T follicular helper cell (primary cell): ENCODE results near the gene RGL4.
"Not testable (repeated sequence)": the region's sequence is repeated elsewhere in the genome, so short reads cannot be mapped to it uniquely, and the experiment has no call there.

ENCODE experiments used
- DNase-seq: peaks from one replicate; pipeline ENCODE4 v3.0.0-alpha.2; 2020; ENCODE audit warnings: low read depth

Gene RGL4

DNA sequence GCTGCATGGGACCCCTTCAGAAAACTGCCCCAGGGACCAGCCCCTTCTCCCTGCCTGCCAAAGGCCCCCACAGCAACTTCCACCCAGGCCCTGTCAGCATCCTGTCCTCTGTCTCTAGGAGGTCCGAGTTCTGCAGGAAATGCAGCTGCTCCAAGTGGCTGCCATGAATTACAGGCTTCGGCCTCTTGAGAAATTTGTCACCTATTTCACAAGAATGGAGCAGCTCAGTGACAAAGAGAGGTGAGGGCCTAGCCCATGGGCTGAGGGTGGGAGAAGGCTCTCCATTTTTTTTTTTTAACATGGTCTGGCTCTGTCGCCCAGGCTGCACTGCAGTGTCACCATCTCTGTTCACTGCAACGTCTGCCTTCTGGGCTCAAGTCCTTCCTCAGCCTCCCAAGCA is 7.3 kb downstream of the RGL4 start:
- no peak for DNase-seq

DNA sequence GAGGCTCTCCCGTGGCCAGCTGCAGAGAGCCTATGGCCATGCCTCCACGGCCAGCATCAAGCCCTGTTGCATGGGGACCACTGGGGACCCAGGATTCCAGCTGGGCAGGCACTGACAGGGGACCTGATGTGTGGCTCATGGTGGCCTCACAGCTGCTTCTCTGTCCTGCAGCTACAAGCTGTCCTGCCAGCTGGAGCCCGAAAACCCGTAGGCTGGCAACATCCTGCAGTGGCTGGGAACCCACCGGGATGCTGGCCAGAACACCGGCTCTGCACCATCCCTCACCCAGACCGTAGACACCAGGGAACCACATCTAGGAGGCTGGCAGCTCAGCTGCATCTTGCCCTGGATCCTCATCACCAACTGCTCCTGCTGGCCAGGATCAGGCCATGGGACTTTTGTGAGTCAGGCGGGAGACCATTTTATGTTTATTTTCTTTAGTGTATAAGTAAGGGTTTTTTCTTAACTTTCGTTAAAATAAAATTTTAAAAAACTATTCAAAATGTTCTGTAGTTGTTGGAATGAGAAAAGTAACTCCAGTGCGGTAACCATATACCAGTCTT is 7.9 kb downstream of the RGL4 start:
- DNase-seq: no peak

DNA sequence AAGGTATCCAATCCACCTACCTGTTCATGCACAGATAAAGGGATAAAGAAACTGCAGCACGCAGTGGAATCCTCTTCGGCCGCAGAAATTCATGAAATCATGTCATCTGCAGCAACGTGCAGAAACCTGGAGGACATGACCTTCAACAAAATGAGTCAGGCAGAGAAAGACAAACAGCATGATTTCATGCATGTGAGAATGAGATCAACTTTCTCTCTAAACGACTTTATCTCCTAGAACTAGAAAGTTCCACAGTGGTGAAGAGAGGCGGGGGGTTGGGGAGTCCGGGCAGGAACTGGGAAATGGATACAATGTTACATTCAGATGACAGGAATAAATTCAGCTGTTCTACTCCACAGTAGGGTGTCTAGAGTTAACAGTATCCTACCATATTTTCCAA is 9.9 kb downstream of the RGL4 start:
- no peak for DNase-seq

DNA sequence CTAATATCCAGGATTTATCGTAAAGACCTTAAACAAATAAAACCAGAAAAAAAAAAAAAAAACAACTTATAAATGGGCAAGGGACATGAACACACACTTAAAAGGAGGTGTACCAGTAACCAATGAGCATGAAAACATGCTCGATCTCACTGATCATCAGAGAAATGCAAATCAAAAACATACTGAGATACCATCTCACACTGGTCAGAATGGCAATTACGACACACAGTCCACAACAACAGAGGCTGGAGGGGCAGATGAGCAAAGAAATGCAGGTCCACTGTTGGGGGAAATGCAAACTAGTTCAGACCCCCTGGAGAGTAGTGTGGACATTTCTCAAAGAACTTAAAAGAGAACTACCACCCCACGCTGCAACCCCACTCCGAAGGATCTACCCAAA is 13.2 kb downstream of the RGL4 start:
- DNase-seq: no peak

DNA sequence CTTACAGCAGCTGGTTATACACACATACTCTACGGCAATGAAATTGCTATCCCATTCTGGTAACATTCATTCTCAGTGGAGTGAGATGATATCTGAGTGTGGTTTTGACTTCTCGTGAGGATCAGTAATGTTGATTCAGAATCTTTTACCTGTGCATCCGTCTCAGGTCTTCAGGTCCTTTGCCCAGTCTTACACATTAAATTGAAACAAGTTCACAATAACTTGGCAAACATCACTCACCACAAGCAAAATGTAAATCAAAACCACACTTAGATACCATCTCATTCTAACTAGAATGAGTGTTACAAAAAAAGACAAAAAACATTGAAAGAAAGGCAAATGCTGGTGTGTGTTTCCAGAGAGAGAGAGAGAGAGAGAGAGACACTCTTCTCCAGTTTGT is 14.0 kb downstream of the RGL4 start:
- DNase-seq: no peak

DNA sequence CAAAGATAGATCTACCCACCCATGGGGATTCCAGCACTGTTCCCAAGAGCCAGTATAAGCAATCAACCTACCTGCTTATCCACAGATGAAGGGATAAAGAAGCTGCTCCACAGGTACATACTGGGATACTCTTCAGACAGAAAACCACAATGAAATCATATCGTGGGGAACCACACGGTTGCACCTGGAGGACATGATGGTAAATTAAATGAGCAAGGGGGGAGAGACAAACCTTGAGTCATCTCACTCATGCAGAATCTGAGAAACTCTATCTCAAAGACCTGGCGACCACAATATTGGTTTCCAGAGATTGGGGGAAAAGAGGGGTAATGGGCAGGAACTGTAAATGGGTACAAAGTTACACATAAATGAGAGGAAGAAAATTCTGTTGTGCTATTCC is 14.5 kb downstream of the RGL4 start:
- no peak for DNase-seq

DNA sequence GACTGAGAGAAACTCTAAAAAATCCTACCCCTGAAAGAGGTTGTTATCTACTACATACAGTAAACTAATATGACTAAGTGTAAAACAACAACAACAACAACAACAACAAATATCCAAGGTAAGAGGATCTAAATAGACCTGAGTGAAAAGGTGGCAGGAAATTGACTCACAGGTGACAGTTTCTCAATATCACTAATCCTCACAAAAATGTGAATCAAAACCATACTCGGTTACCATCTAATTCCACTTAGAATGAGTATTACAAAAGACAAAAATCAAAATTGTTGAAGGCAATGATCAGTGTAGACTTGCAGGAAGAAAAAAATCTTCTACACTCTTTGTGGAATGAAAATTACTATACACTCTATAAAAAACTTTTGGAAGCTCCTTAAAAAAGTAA is 17.5 kb downstream of the RGL4 start:
- DNase-seq: no peak

DNA sequence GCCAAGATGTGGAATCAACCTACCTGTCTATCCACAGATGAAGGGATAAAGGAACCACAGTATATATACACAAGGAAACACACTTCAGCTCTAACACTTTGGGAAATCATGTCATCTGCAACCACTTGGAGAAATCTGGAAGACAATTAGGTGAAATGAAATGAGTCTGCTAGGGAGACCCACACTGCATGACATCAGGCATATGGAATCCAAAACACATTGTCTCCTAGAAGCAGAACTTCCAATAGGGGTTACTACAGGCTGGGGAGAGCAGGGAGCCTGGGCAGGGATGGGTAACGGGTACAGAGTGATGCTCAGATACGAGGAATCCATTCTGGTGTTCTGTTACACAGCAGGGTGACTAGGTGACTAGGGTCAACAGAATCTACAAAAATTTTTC is 18.3 kb downstream of the RGL4 start:
- DNase-seq: no peak

DNA sequence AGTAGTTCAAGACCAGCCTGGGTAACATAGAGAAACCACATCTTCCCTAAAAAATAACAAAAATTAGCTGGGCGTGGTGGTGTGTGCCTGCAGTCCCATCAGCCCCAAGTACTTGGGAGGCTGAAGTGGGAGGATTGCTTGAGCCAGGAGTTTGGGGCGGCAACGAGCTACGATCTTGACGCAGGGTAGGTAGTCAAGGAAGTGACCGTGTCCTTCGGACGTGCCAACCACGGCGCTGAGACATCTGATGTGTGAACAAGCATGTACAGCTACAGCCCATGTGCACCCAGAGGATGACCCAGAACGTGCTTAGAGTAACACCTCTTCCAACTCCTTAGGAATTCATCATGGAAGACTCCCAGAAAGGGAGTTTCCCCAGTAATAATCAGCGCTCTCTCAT is 21.4 kb downstream of the RGL4 start:
- no peak for DNase-seq

DNA sequence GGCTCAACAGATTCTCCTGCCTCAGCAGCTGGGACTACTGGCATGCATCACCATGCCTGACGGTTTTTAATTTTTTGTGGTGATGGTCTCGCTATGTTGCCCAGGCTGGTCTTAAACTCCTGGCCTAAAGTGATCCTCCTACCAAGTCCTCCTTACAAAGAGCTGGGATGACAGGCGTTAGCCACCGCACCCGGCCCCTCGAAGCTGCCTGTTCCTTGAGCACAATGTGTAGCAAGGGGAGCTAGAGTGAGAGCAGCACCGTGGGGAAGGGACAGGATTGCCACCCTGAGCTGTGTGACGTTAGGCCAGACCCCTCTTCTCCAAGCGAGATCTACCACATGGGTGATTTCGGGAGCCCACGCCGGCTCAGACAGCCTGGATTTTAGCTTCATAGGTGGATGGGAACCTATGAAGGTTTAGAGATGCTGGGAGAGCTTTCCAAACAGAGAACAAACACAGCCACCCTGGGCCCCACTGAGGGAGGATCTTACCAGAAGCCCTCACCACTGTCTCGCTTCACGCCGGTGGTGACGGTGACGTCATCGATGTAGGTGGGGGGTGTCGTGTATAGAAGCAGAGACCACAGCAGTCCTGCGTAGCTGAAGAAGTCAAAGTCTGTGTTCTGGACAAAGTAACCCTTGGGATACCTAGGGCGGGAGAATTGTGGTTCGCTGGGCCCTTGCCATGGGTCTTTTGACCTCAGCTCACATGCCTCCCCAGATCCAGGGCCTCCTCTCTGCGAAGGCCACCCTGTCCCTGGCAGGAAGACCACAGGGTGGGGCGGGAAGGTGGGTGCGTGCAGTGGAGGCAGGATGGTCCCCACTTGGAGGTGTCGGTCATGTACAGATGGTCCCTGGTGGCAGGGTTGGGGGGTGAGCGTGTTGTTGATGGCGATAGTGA is 23.1 kb downstream of the RGL4 start:
- DNase-seq: no peak

DNA sequence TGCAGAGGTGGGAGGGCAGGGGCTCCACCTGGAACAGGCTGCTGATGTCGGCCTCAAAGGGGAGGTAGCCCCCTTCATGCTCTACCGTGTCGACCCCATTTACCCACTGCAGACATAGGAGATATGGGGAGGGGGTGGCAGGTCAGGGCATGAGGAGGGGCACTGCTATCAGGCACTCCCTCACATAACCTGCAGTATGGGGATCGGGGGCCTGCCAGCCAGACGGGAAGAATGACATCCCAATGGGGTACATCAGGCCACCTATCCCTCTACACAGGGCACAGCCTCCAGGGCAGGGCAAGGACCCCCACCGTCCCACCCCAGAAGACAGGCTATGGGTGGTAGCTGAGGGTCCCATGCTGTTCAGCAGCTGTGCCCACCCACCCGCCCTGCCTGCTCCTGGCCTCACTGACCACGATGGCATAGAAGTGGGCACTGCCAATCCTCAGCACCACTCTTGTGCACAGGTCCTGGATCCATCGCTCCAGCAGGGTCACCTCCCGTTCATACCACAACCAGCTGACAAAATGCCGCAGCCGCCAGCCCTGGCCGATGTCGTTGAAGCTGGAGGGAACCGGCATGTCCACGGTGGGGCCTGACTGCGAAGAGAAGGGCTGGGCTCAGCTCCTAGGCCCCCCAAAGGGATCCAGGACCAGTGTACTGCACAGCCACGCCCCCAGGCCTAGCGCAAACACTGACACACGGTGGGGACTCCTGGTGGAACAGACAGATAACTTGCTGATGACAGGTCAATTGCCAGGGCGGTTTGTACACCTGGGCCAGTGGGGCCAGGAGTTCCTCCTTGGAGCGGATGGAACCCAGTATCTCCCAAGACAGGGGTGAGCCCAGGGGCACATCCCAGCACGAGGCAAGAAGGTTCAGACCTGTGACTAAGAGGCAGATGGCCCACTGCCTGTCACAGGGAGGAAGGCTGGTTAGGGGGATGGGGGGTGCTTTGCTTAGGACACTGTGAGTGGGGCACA is 24.1 kb downstream of the RGL4 start:
- no peak for DNase-seq

DNA sequence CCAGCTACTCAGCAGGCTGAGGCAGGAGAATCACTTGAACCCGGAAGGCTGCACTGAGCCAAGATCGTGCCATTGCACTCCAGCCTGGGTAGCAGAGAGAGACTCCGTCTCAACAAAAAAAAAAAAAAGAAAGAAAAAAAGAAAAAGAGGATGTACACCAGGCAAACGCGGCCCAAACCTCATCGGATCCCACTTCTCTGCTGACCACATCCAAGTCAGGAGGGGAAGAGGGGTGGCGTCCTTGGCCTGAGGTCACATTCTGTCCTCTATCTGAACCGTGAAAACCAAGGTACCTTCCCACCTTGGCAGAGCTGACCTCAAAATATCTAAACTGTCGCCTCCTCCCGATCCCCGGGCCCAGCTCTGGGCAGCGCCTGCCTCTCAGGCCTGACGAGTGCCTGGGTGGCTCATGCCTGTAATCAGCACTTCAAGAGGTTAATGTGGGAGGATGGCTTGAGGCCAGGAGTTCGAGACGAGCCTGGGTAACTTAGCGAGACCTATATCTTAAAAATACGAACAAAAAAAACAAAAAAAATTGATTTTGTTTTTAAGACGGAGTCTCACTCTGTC is 25.1 kb downstream of the RGL4 start:
- no peak for DNase-seq

DNA sequence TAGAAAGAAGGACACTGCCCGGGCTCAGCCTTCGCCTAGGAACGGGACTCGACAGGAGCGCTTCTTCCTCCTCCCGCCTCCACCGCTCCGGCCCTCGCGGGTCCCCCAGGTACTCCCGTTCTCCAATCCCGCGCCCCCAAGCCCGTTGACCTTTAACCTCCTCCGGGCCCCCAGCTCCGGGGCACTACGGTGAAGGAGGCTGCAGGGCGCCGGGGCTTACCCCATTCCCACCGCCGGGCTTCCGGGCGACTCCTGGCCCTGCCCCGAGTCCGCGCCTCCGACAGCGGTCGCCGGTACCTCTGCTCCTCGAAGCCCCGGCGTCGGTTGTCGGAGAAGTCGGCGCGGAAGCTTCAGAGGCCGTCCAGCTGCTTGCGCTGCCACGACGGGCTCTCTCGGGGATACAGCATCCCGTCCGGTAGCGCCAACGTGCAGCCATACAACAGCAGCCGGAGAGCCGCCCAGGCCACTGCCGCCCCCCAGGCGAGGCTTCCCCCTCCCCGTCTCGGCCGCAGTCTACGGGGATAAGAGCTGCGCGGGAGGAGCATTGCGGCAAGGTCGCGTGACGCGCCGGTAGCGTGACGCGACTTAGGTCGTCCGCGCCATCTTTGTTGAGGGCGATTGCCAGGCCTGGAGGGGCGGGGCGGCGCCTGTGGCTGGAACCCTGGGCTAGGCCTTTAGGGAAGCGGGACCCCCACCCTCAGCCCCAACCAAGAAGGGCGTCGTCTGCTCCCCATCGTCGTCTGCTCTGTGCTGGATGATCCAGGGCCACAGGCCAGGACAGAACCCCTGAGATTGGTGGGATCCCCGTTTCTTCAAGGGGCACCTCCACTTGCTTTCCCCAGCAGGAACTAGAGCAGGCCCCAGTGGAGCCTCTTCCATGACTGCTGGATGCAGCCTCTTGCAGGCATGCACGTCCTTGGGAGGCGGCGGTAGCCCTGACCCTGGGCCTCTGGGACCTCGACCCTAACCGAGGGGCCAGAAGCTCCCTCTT is 26.3 kb downstream of the RGL4 start:
- peak; percentile 72 for DNase-seq

DNA sequence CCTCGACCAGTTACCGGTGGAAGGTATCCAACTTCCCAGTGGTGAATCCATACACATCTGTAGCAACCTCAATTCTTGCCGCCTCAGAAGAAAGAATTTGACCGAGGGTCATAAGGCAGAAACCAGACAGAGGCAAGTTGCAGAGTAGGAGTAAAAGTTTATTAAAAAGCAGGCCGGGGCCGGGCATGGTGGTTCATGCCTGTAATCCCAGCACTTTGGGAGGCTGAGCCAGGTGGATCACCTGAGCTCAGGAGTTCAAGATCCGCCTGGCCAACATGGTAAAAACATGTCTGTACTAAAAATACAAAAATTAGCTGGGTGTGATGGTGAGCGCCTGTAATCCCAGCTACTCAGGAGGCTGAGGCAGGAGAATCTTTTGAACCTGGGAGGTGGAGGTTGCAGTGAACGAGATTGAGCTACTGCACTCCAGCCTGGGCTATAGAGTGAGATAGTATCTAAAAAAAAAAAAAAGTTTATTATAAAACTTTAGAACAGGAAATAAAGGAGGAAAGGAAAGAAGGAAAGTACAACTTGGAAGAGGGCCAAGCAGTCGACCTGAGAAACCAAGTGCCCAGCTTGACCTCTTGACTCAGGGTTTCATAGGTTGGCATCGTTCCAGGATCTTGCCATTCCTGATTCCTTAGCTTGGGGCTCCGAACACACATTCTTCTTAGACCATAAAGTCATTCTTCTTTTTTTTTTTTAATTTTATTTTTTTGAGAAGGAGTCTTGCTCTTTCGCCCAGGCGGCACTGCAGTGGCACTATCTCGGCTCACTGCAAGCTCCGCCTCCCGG is 27.8 kb downstream of the RGL4 start:
- DNase-seq: no peak

DNA sequence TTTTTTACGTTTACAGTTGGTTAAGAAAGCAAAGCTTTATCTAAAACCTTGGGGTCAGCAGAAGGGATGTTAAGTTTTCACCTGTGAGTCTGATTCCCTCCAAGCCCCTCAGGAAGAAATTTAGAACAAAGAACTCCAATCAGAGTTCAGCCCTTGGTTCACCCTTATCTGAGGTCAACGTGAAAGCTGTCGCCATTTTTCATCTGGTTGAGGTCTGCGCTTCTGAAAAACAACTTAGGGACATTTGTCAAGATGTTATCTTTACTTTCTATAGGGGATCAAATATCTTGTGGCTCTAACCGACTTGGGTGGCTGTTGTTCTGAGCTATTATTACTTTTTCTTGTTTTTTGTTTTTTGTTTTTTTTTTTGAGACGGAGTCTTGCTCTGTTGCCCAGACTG is 30.0 kb downstream of the RGL4 start:
- DNase-seq: no peak

DNA sequence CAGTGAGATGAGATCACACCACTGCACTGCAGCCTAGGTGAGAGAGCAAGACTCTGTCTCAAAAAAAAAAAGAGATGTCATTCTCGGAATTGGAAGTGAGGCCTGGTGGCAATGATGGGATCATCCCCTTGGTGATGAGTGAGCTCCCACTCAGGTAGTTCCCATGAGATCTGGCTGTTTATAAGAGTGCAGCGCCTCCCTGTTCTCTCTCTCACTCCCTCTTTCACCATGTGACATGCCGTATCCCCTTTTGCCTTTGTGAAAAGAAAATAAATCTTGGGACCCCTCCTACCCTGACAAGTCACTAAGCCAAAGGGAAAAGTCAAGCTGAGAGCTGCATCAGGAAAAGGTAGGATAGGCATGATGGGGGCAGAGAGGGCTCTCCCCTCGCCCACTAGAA is 31.3 kb downstream of the RGL4 start:
- no peak for DNase-seq

DNA sequence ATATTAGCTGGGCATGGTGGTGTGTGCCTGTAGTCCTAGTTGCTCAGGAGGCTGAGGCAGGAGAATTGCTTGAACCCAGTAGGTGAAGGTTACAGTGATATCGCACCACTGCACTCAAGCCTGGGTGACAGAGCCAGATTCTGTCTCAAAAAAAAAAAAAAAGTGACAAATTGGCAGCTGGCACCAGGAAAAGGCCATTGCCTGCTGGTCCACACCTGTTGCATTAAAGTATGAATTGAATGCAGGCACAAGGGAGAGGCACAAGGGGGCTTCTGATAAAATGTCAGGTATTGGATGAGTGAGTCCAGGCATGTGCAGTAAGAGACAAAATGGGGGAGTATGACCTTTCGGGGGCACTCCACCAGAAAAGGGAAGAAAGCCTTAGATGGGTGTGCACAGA is 31.9 kb downstream of the RGL4 start:
- DNase-seq: no peak

DNA sequence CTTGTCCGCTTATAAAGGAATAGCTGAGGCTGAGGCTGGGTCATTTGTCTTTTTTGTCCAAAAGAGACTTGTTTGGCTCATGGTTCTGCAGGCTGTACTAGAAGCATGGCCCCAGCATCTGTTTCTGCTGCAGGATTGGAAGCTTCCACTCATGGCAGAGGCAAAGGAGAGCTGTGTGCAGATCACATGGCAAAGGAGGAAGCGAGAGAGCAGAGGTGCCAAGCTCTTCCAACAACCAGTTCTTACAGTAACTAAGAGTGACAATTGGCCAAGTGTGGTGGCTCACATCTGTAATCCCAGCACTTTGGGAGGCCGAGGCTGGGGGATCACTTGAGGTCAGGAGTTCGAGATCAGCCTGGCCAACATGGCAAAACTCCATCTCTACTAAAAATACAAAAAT is 37.3 kb downstream of the RGL4 start:
- not testable (repeated sequence) for DNase-seq

DNA sequence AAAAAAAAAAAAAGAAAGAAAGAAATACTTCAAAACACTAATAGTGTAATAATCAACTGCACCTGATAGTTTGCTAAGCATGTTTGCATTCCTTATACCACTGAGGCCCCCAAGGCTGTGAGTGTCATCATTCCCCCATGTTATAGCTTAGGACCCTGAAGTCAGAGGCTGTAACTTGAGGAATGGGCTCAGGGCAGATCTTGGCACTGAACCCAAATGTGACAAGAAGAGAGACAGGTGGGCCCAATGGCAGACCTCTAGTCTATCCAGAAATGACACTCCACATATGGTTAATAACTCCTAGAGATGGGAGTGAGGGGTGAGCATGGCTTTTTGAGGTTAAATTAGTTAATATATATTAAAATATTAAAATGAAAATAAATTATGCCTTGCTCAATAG is 46.9 kb downstream of the RGL4 start:
- no peak for DNase-seq
